ENCODE results near the gene CRELD2. TPM values are rescaled to one million over a fixed set of nuclear protein-coding genes. Genes with fewer than 3 reads are reported as not detected.

The CRELD2 gene
- polyA plus RNA-seq, 1 donor (not counting 4 experiments of a cell fraction or from before 2014, with no cell fraction given) = 33.5 TPM

GRCh38 chr22:49921508-49922278 lies 3.3 kb downstream of the CRELD2 start:
- Histone ChIP-seq H3K9me1 (ENCODE audit: control insufficient read depth, extremely low read depth, insufficient read depth, low read length) (no peaks in the 10 kb centered on the region), H3K27ac (ENCODE audit: control insufficient read depth, insufficient read depth, low read length) (no peak overlapping the region), H3K4me3 (ENCODE audit: control insufficient read depth in 2 of 3, extremely low read depth in 1 of 3, insufficient read depth in 2 of 3, low read depth in 1 of 3, low read length in 3 of 3) (no peak overlapping the region), H3K36me3 (ENCODE audit: control insufficient read depth in 2 of 2, extremely low read depth in 1 of 2, insufficient read depth in 2 of 2, low read length in 2 of 2) (peaks cover 13 to 19% of the 10 kb centered on the region in 2 experiments), H3K9me3 (ENCODE audit: control insufficient read depth, low read depth, low read length) (no peaks in the 10 kb centered on the region), H3K4me2 (ENCODE audit: control insufficient read depth, extremely low read depth, insufficient read depth, low read depth, low read length) (no peak overlapping the region), H2AFZ (ENCODE audit: control insufficient read depth, low read length) (no peak overlapping the region), H3K4me1 (ENCODE audit: control insufficient read depth, extremely low read depth, insufficient read depth, low read length) (peaks cover 10% of the 10 kb centered on the region), H3K9ac (ENCODE audit: control insufficient read depth, extremely low read depth, insufficient read depth, low read length) (no peak overlapping the region), H3K79me2 (ENCODE audit: control insufficient read depth, insufficient read depth, low read length) (peaks cover 11% of the 10 kb centered on the region), H4K20me1 (ENCODE audit: control insufficient read depth, extremely low read depth, insufficient read depth, low read length) (no peaks in the 10 kb centered on the region), H3K27me3 (ENCODE audit: control insufficient read depth, extremely low read depth, insufficient read depth, low read length) (no peaks in the 10 kb centered on the region)
- dilution Hi-C loops (cut with MboI; ENCODE audit: extremely low pct_ligation_motif_present, low sequenced_read_pairs) = no loop called here
- FAIRE-seq (no peak), DNase-seq (ENCODE audit: low read depth, low spot score) (no peak)
- TF ChIP-seq, protein P1, sequence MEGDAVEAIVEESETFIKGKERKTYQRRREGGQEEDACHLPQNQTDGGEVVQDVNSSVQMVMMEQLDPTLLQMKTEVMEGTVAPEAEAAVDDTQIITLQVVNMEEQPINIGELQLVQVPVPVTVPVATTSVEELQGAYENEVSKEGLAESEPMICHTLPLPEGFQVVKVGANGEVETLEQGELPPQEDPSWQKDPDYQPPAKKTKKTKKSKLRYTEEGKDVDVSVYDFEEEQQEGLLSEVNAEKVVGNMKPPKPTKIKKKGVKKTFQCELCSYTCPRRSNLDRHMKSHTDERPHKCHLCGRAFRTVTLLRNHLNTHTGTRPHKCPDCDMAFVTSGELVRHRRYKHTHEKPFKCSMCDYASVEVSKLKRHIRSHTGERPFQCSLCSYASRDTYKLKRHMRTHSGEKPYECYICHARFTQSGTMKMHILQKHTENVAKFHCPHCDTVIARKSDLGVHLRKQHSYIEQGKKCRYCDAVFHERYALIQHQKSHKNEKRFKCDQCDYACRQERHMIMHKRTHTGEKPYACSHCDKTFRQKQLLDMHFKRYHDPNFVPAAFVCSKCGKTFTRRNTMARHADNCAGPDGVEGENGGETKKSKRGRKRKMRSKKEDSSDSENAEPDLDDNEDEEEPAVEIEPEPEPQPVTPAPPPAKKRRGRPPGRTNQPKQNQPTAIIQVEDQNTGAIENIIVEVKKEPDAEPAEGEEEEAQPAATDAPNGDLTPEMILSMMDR (optimal IDR thresholded peaks at IDR 0.05 in 1 of 3, IDR thresholded peaks at IDR 0.05 in 1 of 3, conservative IDR thresholded peaks at IDR 0.05 in 1 of 3; ENCODE audit: extremely low read depth in 1 of 3, insufficient read depth in 2 of 3, low read length in 3 of 3) = no peak
- no peak for TF ChIP-seq EZH2 (IDR thresholded peaks at IDR 0.05; ENCODE audit: low read length)

DNA sequence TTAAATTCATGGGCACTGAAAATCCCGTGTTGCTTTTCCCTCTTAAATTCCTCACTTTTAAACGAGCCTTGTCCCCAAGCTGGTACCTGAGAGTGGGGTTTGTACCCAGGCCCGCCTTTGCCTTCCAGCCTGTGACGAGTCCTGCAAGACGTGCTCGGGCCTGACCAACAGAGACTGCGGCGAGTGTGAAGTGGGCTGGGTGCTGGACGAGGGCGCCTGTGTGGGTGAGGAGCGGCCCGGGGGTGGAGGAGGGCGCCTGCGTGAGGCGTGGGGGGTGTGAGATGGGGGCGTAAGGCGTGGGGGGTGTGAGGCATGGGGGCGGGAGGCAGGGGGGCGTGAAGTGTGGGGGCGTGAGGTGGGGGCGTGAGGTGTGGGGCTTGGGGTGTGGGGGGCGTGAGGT lies 4.0 kb downstream of the CRELD2 start:
- dilution Hi-C loops (cut with MboI; ENCODE audit: extremely low pct_ligation_motif_present, low sequenced_read_pairs) = no loop called here
- Histone ChIP-seq H3K27me3 (ENCODE audit: control insufficient read depth, extremely low read depth, insufficient read depth, low read length) (no peaks in the 10 kb centered on the region), H3K27ac (ENCODE audit: control insufficient read depth, insufficient read depth, low read length) (no peak overlapping the region), H2AFZ (ENCODE audit: control insufficient read depth, low read length) (no peak overlapping the region), H3K4me3 (ENCODE audit: control insufficient read depth in 2 of 3, extremely low read depth in 1 of 3, insufficient read depth in 2 of 3, low read depth in 1 of 3, low read length in 3 of 3) (no peak overlapping the region), H3K9ac (ENCODE audit: control insufficient read depth, extremely low read depth, insufficient read depth, low read length) (no peak overlapping the region), H3K36me3 (ENCODE audit: control insufficient read depth in 2 of 2, extremely low read depth in 1 of 2, insufficient read depth in 2 of 2, low read length in 2 of 2) (peaks cover 13 to 23% of the 10 kb centered on the region in 2 experiments), H3K79me2 (ENCODE audit: control insufficient read depth, insufficient read depth, low read length) (peaks cover 5% of the 10 kb centered on the region), H4K20me1 (ENCODE audit: control insufficient read depth, extremely low read depth, insufficient read depth, low read length) (no peaks in the 10 kb centered on the region), H3K4me2 (ENCODE audit: control insufficient read depth, extremely low read depth, insufficient read depth, low read depth, low read length) (no peak overlapping the region), H3K9me3 (ENCODE audit: control insufficient read depth, low read depth, low read length) (no peaks in the 10 kb centered on the region), H3K4me1 (ENCODE audit: control insufficient read depth, extremely low read depth, insufficient read depth, low read length) (peaks cover 5% of the 10 kb centered on the region), H3K9me1 (ENCODE audit: control insufficient read depth, extremely low read depth, insufficient read depth, low read length) (no peaks in the 10 kb centered on the region)
- no peak for TF ChIP-seq EZH2 (IDR thresholded peaks at IDR 0.05; ENCODE audit: low read length)
- TF ChIP-seq, protein P1 (optimal IDR thresholded peaks at IDR 0.05 in 1 of 3, IDR thresholded peaks at IDR 0.05 in 1 of 3, conservative IDR thresholded peaks at IDR 0.05 in 1 of 3; ENCODE audit: extremely low read depth in 1 of 3, insufficient read depth in 2 of 3, low read length in 3 of 3) = no peak
- DNase-seq (ENCODE audit: low read depth, low spot score) (no peak), FAIRE-seq (no peak)
